ENCODE measurements around the gene HNRNPH1. TPM values are rescaled to one million over a fixed set of nuclear protein-coding genes. Genes with fewer than 3 reads are reported as not detected.

Gene HNRNPH1
- total and polyA plus RNA-seq, 2 donors = 241 to 1,016 TPM

- H3K4me1 ChIP-seq (ENCODE audit: insufficient read depth) = peaks cover 1% of the 10 kb centered on the region
- H3K27ac ChIP-seq (ENCODE audit: low read depth) = no peak overlapping the region
Observed at GRCh38 chr5:179616002-179616594, 7.4 kb downstream of the HNRNPH1 start.

DNA sequence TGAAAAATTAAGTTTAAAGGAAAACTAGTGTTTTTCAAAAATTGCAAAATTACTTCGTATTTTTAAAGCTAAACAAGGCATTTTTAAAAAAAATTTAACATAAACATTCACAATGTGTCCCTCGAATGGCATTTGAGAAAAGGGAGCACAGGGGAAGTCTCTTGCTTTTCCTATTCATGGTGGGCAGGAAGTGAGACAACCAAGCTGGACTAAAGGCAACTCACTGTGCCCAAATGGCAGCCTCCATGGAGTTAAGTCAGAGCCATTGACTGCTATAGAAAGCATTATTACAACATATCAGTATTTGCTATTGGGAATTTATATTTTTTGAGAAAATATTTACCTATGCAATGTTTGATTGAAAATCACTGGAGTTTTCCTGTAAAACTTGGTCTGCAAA, 8.3 kb downstream of the HNRNPH1 start:
- Histone ChIP-seq H3K4me1 (ENCODE audit: insufficient read depth) (peaks cover 1% of the 10 kb centered on the region), H3K36me3 (ENCODE audit: insufficient read depth) (peaks cover 20% of the 10 kb centered on the region), H3K4me3 (ENCODE audit: low read depth, low read length) (no peak overlapping the region), H3K27ac (ENCODE audit: low read depth) (no peak overlapping the region)
- DNase-seq (ENCODE audit: extremely low spot score) = no peak
- 43% methylated on average over 2 of the region's 2 CpGs for WGBS

More at GRCh38 chr5:179616002-179616594, 7.4 kb downstream of the HNRNPH1 start:
- H3K36me3 ChIP-seq (ENCODE audit: insufficient read depth) = peaks cover 21% of the 10 kb centered on the region
- no peak for DNase-seq (ENCODE audit: extremely low spot score)
- no peak overlapping the region for H3K4me3 ChIP-seq (ENCODE audit: low read depth, low read length)
- 80% methylated on average over 9 of the region's 9 CpGs for WGBS

GRCh38 chr5:179614745-179615144, 8.7 kb downstream of the HNRNPH1 start:
- 46% methylated on average over 8 of the region's 8 CpGs for WGBS
- H3K4me1 ChIP-seq (ENCODE audit: insufficient read depth) = peaks cover 1% of the 10 kb centered on the region

GRCh38 chr5:179613460-179614071, 9.9 kb downstream of the HNRNPH1 start:
- Histone ChIP-seq H3K4me3 (ENCODE audit: low read depth, low read length) (no peak overlapping the region), H3K36me3 (ENCODE audit: insufficient read depth) (peaks cover 20% of the 10 kb centered on the region), H3K4me1 (ENCODE audit: insufficient read depth) (no peaks in the 10 kb centered on the region), H3K27ac (ENCODE audit: low read depth) (no peak overlapping the region)
- WGBS = 71% methylated on average over 8 of the region's 8 CpGs
- DNase-seq (ENCODE audit: extremely low spot score) = no peak

More at GRCh38 chr5:179614745-179615144, 8.7 kb downstream of the HNRNPH1 start:
- H3K36me3 ChIP-seq (ENCODE audit: insufficient read depth) = peaks cover 20% of the 10 kb centered on the region
- H3K27ac ChIP-seq (ENCODE audit: low read depth) = no peak overlapping the region
- H3K4me3 ChIP-seq (ENCODE audit: low read depth, low read length) = no peak overlapping the region
- DNase-seq (ENCODE audit: extremely low spot score) = no peak

DNA sequence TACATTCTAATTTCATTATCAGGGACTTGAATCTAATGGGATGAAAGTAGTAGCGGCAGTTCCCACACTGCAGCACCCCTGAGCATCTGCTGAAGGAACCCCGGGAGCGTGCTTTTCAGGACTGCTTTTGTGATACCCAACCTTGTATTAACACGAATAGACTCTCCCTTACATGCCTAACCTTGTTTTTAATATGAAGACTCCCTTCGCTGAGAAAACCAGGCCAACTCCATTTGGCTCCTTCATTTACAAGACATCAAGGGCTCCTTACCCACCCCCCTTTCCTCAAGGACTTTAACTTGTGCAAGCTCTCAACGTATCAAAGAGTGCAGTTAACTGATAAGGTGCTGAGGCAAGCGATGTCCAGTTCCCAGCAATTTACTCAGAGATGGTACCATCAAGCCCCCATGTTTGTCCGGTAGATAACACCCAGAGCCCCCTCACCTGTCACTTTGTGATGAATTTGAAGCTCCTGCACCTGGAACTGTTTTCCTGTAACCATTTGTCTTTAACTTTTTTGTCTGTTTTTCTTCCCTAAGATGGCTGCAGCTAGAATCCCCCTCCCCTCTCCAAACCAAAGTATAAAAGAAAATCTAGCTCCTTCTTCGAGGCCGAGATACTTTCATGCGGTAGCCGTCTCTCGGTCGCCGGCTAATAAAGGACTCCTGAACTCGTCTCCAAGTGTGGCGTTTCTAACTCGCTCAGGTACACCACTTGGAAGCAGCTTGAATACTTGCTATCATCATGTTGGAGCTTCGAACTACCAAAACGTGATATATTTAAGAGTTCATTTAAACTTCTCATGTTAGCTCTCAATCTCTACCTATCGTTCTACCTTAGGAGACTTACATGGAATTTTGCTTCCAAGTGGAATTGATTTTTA, 10.7 kb downstream of the HNRNPH1 start:
- H3K36me3 ChIP-seq (ENCODE audit: insufficient read depth) = peaks cover 20% of the 10 kb centered on the region
- H3K27ac ChIP-seq (ENCODE audit: low read depth) = no peak overlapping the region
- H3K4me1 ChIP-seq (ENCODE audit: insufficient read depth) = no peaks in the 10 kb centered on the region
- DNase-seq (ENCODE audit: extremely low spot score) = no peak
- H3K4me3 ChIP-seq (ENCODE audit: low read depth, low read length) = no peak overlapping the region
- WGBS = 83% methylated on average over 21 of the region's 21 CpGs

- DNase-seq (ENCODE audit: extremely low spot score) = no peak
- H3K4me1 ChIP-seq (ENCODE audit: insufficient read depth) = no peaks in the 10 kb centered on the region
- peaks cover 14% of the 10 kb centered on the region for H3K36me3 ChIP-seq (ENCODE audit: insufficient read depth)
- no peak overlapping the region for H3K4me3 ChIP-seq (ENCODE audit: low read depth, low read length)
- H3K27ac ChIP-seq (ENCODE audit: low read depth) = no peak overlapping the region
Observed at GRCh38 chr5:179610903-179611265, 12.6 kb downstream of the HNRNPH1 start.

- Histone ChIP-seq H3K4me1 (ENCODE audit: insufficient read depth) (no peaks in the 10 kb centered on the region), H3K27ac (ENCODE audit: low read depth) (no peak overlapping the region), H3K4me3 (ENCODE audit: low read depth, low read length) (no peak overlapping the region), H3K36me3 (ENCODE audit: insufficient read depth) (peaks cover 13% of the 10 kb centered on the region)
- 61% methylated on average over 23 of the region's 23 CpGs for WGBS
- DNase-seq (ENCODE audit: extremely low spot score) = no peak
Observed at GRCh38 chr5:179610109-179610902, 13.2 kb downstream of the HNRNPH1 start.

DNA sequence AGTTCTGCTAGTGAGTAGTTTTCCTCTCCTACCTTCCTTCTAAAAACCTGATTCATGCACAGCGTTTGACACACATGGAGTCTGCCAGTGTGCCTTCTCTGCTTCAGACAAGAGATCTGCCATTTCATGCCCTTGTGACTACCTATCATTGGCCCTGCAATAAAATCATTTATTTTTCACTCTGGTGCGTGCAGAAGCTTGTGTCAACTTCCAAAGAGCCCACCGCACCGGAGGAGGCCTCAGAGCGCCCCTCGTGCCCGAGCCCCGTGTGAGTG, 13.7 kb downstream of the HNRNPH1 start:
- Histone ChIP-seq H3K4me3 (ENCODE audit: low read depth, low read length) (no peak overlapping the region), H3K4me1 (ENCODE audit: insufficient read depth) (no peaks in the 10 kb centered on the region), H3K27ac (ENCODE audit: low read depth) (no peak overlapping the region), H3K36me3 (ENCODE audit: insufficient read depth) (peaks cover 9% of the 10 kb centered on the region)
- WGBS = 78% methylated on average over 8 of the region's 8 CpGs
- DNase-seq (ENCODE audit: extremely low spot score) = no peak

- no peak overlapping the region for H3K27ac ChIP-seq (ENCODE audit: low read depth)
- H3K4me3 ChIP-seq (ENCODE audit: low read depth, low read length) = no peak overlapping the region
- peaks cover 1% of the 10 kb centered on the region for H3K36me3 ChIP-seq (ENCODE audit: insufficient read depth)
- no peaks in the 10 kb centered on the region for H3K4me1 ChIP-seq (ENCODE audit: insufficient read depth)
- DNase-seq (ENCODE audit: extremely low spot score) = no peak
- WGBS = 44% methylated on average over 5 of the region's 5 CpGs
Observed at GRCh38 chr5:179608131-179608581, 15.3 kb downstream of the HNRNPH1 start.

- WGBS = 66% methylated on average over 19 of the region's 19 CpGs
- no peak for DNase-seq (ENCODE audit: extremely low spot score)
- H3K27ac ChIP-seq (ENCODE audit: low read depth) = no peak overlapping the region
- H3K4me1 ChIP-seq (ENCODE audit: insufficient read depth) = no peaks in the 10 kb centered on the region
- H3K36me3 ChIP-seq (ENCODE audit: insufficient read depth) = peaks cover 1% of the 10 kb centered on the region
- H3K4me3 ChIP-seq (ENCODE audit: low read depth, low read length) = no peak overlapping the region
Observed at GRCh38 chr5:179607160-179607931, 16.1 kb downstream of the HNRNPH1 start.

DNA sequence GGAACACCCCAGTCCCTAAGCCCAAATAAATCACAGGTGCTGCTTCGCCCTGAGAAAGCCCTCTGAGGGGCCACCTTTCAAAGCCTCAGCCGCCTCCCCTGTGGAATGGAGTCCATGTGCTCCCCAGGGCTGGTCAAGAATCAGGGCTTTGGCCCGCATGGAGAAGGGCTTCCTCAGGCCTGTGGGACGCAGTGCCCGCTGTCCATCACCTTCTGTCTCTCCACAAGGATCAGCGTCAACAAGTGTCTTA, 16.6 kb downstream of the HNRNPH1 start:
- no peak overlapping the region for H3K4me3 ChIP-seq (ENCODE audit: low read depth, low read length)
- H3K27ac ChIP-seq (ENCODE audit: low read depth) = no peak overlapping the region
- 90% methylated on average over 6 of the region's 6 CpGs for WGBS
- peaks cover 1% of the 10 kb centered on the region for H3K36me3 ChIP-seq (ENCODE audit: insufficient read depth)
- DNase-seq (ENCODE audit: extremely low spot score) = no peak
- H3K4me1 ChIP-seq (ENCODE audit: insufficient read depth) = no peaks in the 10 kb centered on the region

- Histone ChIP-seq H3K4me3 (ENCODE audit: low read depth, low read length) (no peak overlapping the region), H3K4me1 (ENCODE audit: insufficient read depth) (no peaks in the 10 kb centered on the region), H3K36me3 (ENCODE audit: insufficient read depth) (peaks cover 1% of the 10 kb centered on the region), H3K27ac (ENCODE audit: low read depth) (no peak overlapping the region)
- no peak for DNase-seq (ENCODE audit: extremely low spot score)
- WGBS = 83% methylated on average over 21 of the region's 21 CpGs
Observed at GRCh38 chr5:179606071-179606909, 17.2 kb downstream of the HNRNPH1 start.
